Activated T-helper 9 cell treated with anti-CD3 and anti-CD28 coated beads, Interleukin-2, amount 50 U/mL, for 16 hours (primary cell): ENCODE results near the gene CNPY1.
"Not testable (repeated sequence)": the region's sequence is repeated elsewhere in the genome, so short reads cannot be mapped to it uniquely, and the experiment has no call there.

Source experiments
- DNase-seq: peaks from one replicate; pipeline ENCODE4 v3.0.0-alpha.2; 2020; ENCODE audit warnings: low read depth

Gene CNPY1

DNA sequence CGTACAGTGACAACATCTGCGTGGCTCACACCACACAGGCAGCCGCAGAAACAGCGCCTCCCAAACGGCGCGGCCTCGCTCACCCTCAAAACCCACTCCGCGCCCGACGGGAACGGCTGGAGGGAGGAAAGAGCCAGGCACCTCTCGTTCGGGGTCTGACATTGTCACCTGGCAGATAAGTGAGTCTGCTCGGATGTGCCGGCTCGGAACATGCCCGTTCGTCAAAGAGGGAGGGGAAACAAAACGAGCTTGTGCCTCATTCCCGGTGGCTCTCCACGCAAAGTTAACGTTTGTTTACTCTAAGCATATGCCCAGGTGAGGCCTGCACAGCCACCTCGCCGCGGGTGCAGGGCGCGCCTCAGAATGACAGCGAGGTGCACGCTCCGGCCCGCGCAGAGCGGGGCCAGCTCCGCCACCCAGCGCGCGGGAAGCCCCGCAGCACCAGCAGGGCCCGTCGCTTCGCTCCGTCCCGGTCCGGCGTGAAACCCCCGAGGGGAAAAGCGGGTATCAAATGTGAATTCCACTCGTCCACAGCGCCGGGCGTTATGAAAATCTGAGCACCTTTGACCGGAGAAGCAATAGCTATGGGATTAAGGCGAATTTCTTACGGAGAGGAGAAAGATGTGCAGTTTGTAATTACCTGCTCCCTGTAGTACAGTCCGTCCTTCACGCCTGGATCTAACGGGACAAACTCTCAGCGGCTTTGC, 13.1 kb downstream of the CNPY1 start:
- no peak for DNase-seq

DNA sequence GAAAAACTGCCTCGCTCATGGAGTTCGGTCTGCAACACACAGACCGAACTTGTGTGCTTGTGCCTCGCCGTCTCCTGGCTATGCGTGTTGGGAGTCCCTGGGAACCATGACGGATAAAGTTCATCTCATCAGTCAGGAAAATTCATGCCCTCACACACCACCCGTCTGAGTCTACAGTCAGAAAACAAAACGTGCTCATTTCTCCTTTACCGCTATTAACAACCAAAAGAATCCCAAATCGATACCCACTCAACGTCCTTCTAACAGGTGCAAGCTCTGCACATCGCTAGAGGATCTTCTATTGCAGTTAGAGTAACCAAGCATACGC, 13.6 kb downstream of the CNPY1 start:
- DNase-seq = no peak

DNA sequence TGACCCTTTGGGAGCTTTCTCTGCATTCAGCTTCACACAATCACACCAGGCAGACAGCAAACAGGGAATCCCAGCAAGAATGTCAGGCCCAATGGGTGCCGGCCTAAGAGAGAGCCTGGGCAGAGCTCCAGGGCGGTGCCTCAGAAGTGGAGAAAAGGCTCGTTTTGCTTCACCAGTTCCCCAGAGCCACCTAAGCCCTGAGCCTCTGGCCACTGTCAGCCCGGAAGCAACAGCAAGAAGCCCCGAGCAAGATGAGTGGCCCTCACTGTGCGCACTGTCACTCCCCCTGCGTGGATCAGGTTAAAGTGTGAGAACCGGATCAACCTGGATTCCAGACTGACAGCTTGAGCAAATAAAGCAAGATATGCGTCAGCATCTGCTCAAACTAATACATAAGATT, 14.7 kb downstream of the CNPY1 start:
- no peak for DNase-seq

DNA sequence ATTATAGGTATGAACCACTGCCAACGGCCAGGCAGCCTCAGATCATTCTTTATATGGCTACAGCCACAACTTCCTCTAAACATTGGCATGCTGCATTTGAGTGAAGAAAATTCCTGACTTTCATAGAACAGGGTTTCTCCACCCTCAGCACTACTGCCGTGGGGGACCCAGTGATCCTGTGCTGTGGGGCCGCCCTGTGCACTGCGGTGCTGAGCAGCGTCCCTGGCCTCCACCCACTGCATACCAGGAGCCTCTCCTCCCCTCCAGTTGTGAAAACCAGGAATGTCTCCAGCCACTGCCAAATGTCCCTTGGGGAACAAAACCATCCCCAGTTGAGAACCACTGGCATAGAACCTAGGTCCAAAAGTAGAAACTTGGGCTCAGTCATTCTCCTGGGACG, 15.8 kb downstream of the CNPY1 start:
- DNase-seq = no peak

DNA sequence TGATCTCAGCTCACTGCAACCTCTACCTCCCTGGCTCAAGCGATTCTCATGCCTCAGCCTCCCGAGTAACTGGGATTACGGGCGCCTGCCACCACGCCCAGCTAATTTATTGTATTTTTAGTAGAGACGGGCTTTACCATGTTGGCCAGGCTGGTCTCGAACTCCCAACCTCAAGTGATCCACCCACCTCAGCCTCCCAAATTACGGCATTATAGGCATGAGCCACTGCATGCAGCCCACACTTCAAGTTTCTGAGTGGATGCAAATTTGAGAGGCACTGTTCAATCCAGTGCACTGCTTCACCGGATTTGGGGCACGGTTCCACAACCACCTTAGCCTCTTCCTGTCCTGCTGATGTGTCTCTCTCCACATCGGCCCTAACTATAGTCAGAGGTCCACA, 16.5 kb downstream of the CNPY1 start:
- DNase-seq = no peak

DNA sequence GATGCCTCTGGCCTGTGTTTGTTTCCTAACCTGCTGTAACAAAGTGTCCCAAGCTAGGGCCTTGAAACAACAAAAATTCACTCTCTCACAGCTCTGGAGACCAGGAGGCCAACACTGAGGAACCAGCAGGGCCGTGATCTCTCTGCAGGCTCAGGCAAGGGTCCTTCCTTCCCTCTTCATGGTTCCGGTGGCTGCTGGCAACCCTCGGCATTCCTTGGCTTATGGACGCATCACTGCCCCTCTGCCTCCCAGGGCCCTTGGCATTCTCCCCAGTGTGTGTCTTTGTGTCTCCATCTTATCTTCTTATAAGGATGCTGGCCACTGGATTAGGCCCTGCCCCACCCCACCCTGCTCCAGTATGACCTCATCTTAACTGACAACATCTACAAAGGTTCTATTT, 17.0 kb downstream of the CNPY1 start:
- no peak for DNase-seq

DNA sequence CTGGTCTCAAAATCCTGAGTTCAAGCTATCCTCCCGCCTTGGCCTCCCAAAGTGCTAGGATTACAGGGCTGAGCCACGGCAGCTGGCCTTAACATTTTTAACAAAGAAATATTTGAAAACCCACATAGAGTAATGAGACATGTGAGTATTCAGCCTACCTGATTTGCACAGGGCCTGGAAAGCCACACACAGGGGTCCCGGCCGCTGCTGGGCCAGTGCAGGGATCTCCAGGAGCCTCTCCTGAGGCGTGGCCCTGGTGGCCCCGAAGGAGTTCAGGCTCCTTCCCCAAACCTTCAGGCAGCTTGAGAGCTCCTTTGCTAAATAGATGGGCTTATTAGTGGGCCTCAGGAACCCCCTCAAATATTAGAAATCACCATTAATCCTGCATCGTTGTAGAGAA, 18.7 kb downstream of the CNPY1 start:
- no peak for DNase-seq

DNA sequence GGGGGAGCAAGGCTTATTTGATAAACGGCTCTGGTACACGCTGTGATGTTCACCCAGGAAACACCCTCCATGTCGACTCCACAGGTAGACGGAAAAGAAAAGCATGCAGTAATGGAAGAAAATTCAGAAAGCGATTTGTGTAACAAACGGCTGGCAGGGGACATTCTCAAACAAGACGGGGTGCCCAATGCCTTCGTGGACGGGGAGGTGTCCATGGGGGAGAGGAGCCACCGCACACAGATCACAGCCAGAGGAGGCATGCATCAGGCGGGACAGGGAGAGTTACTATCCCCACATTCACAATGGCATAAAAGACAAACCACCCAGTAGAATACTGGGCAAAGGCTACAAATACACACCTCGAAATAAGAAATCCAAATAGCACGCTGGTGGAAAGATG, 20.1 kb downstream of the CNPY1 start:
- no peak for DNase-seq

DNA sequence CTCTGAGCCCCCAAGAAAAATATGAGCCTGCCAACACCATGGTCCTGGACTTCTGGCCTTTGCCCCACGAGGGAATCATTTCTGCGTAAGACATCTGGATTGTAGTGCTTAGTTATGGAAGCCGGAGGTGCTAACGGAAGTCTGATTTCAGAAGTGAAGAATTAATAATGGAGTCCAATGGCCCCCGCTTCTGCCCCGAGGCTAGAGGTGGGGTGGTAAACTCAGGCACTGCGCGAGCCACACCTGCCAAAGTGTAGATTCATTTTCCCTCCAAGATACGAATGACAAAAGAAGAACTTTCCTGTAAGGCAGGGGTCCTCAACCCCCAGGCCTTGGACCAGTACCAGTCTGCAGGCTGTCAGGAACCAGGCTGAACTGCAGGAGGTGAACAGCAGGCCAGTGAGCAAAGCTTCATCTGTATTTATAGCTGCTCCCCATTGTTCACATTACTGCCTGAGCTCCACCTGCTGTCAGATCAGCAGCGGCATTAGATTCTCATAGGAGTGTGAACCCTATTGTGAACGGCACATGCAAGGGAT, 22.3 kb downstream of the CNPY1 start:
- no peak for DNase-seq

DNA sequence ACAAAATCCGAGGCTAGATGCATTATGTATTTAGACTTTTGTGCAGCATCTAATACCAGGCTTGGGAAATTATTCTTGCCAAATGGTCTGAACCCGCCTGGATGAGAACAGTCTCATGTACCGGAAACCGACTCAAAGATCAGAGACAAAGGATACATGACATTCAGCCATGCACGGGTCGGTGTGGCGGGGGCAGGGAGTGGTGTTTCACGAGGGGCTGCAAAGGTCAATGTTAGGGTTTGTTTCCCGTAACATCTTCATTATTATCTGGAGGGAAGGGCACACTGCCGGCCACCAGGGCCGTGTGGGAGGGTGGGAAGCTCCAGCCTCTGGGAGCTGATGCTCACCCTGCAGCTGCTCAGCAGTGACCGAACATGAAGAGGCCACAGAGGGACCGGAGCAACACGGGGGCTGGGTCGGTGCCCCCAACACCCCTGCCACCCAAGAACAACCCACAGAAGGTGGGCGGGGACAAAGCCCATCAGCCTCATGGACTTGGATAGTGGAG, 23.1 kb downstream of the CNPY1 start:
- no peak for DNase-seq

DNA sequence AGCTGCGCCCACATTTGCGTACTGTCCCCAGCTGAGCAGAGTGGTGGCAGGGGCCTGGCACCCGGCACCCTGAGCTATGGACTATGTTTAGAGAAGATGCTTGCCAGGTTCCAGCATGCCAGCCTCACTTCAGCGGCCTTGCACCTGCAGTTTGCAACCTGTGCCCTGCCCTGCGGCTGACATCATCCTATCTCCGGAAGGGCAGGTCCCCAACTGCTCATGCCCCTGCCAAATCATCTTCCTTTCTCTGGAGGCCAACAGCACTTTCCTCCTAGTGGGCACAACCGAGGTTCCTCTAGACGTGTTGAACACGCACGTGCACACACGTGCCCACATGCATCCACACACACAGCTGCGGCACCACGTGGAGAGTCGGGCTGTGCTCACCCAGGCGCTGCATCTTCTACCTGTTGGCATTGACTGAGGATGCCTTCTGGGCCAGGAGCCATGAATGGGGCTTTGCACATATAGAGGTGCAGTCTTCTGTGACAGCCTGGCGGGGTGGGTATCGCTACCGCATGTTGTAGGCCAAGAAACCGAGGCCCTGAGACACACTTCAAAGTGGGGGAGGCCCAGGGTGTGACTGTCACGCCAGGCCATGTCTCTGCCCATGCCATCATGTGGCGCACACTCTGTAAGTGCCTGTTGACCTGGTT, 24.5 kb downstream of the CNPY1 start:
- no peak for DNase-seq

DNA sequence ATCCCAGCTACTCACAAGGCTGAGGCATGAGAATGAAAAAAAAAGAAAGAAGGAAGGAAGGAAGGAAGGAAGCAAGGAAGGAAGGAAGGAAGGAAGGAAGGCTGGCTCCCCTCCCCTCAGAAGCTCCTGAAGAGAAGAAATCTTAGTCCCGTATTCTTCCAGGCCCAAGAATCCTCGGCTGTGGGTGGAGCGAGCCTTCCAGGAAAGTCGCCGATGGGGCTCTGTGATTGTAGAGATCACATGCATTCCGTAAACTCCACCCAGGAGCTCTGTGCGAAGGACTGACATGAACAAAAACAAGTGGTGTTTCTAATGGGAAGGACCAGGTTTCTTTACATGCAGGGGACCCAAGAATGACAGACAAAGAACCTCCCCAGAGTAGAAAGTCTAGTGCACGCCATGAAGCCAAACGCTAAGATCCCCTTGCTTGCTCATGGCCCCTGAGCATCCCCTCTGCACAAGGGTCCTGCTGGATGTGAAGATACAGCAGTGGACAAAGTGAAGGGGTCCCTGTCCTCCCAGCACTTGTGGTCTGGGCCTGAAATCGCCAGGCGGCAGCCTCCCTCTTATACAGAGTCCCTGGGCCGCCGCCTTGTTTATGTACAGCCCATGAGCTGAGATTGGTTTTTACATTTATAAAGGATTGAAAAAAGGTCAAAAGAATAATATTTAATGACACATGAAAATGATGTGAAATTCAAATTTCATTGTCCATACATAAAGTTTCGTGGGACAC, 25.2 kb downstream of the CNPY1 start:
- DNase-seq = no peak

DNA sequence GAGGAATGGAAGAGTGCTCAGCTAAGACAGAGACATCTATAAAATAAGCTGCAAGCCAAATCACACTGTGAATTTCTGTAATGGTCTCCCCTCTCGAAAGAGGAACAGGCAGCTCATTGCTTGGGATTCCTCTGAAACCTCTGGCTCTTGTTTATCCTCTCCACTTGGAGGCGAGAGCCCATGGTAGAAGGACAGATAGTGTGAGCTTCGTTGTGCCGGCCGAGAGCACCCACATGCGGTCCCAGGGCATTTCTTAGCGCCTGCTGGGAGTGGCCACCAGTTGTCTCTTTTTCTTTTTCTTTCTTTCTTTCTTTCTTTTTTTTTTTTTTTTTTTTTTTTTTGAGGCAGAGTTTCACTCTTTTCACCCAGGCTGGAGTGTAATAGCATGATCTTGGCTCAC, 26.2 kb downstream of the CNPY1 start:
- no peak for DNase-seq

DNA sequence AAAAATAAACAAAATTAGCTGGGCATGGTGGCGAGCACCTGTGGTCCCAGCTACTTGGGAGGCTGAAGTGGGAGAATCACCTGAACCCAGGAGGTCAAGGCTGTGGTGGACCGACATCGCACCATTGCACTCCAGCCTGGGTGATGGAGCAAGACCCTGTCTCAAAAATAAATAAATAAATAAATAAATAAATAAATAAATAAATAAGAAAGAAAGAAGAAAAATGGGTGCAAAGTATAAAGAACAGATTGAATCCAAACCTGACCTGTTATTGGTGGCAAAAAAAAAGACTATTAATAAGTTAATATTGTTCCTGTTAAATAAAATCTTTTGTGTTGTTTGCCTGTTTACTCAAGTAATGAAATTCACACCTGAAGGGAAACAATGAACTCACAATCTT, 27.0 kb downstream of the CNPY1 start:
- not testable (repeated sequence) for DNase-seq

DNA sequence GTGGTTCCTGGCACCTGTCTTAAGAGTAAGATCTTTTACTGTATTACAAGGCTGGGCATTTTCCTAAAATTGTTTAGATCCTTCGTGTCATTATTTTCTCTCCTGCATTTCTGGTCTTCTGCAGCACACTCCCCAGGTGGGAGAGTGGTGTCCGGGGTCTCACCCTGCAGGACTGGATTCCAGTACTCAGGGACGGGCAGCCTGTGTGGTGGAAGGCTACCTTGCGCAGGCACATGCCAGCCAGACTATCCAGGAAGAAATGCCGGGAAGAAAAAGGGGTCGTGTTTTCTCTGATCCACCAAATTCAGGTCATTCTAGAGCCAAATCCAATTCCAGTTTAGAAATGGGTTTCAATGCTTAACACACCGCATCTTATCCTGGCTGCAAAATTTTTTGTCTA, 27.7 kb downstream of the CNPY1 start:
- no peak for DNase-seq

DNA sequence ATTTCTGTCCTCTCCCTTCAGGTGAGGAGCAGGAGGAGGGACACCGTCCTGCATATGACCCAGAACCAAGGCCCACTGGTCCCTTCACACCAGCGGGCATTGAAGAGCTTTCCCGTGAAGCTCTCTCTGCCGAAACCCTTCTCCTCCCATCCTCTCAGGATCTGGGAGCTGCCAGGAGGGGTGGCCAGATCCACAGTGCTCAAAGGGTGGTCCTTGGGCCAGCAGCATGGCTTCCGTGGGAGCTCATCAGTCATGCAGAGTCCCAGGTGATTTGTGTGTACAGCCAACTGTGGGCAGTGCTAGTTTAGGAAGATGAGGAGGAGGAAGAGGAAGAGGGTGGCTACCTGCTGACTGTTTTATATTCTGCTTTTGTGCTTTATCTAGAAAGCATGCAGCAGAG, 28.4 kb downstream of the CNPY1 start:
- DNase-seq = no peak

DNA sequence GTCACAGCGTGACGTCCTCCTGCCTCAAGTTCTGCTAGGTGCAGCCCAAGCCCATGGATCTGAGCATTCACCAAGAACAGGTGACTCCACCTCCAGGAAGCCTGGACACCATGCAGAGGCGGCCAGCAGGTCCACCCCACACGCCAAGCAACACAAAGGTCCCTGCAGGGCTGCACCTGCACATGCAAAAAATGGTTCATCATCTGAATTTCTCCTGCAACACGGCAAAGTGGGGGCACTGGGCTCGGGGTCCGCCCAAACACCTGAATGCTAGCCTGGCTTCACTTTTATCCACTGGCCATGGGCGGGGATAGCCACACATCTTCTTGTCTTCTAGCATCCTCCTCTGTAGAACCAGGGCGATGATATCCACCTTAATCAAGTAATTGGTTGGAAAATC, 28.9 kb downstream of the CNPY1 start:
- no peak for DNase-seq

DNA sequence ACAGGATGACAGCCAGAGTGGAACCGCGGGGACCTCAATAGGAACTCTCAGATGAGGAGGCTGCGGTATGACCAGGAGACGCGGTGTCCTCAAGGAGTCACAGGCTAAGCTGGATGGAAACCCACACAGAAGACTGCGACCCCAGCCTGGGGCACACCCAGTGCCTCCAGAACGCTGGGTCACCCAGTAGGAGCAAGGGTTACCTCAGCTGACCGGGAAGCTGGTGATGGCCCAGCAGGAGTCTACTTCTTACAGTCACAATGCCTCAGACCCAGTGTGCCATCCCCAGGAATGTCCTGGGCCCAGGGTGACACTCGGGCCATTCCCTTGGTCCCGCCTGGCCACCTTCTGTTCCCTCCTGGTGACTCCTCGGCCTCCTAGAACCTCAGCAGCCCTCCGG, 29.9 kb downstream of the CNPY1 start:
- DNase-seq = no peak

DNA sequence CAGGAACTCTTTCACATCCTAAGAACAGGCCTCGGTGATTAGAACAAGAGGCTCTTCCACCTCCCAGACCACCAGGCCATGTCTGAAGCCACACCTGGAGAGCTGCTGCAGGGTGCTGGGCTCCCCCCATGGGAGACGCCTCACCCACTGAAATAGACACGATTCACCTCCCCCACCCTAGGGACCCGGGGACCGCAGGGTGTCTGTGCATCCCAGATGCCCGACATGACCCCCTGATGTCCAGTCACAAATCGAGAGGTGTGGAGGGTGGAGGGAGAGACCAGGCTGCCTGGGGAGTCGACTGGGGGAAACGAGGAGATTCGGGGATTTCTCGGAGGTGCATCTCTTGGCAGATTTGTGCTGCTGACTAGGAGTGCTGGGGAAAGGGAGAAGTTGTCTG, 31.0 kb downstream of the CNPY1 start:
- no peak for DNase-seq

DNA sequence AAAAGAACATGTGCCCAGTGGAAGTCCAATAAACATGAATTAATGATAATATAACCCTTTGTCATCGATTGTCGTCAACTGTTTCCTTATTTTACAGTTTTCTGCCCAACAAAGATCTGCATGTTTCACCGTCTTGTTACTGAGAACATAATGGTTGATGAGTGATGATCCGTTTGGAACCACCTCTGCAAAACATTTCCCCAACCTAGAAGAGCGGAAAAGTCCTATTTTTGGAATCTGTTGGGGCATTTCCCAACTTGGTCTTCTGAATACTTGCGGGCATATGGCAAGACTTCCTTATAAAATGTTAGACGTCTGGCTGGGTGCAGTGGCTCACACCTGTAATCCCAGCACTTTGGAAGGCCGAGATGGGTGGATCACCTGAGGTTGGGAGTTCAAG, 32.1 kb downstream of the CNPY1 start:
- no peak for DNase-seq

DNA sequence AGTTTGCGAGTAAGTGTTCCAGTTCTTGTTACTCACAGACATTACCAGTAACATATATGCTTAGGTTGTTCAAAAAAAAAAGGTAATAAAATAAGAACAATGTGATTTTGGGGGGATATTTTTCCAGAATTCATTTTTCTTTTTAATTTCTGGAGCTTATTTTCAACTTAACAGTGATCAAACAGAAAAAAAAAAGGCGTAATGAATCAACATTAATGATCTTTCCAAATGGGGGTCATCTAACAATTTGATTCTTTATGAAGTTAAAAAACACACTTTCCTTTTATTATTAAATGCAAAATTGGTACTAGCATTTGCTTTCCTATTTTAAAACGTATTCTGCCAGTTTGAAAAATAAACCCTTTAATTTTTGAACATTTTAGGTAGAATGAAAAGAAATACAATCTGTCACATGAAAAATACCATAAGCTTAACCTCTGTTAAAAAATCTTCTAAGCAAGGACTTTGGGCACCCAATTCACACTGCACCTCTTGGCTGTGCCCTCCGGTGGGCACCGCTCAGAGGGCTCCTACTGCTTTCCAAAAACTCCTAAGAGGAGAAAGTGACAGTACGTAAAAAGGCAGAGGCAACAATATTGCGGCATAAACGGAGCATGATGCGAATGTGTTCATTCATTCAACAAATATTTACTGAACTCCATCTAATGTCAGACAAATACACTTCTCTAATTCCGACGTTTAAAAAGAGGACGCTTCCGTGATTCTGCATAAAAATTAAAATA, 32.6 kb downstream of the CNPY1 start:
- DNase-seq = no peak

DNA sequence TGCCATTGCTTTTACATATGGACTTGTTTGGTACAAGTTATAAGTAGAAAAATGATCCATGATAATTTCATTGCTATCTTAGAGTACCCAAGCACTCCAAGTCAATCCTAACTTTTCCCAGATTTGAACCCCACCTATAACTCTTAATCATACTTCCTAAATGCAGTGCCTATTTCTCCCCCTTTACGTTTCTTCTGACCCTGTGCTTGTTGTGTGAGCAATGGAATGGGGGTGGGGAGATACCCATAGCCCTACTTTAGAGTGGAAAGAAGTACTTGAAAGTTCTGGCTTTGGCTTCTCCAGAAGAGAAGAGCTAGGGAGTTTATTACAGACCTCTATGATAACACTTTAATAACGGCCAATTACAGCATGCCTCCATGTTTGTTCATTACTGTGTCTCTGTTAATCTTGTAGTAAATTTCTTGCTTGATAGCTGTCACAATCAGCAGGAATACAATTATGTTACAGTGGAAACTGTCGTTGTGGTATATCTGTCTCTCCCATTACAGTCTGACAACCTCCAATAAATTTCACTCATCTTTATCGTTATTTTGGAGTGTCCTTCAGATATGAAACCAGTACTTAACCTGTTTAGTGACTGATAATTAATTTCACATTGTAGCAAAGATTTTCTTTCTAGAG, 34.0 kb downstream of the CNPY1 start:
- DNase-seq = no peak
